ENCODE data around the gene ITIH5.

The ITIH5 gene

GRCh38 chr10:7541137-7542087, 125.4 kb downstream of the ITIH5 start:
- no peak overlapping the region for H3K4me3 Mint-ChIP-seq
- H3K9me3 Mint-ChIP-seq = peaks cover 8% of the 10 kb centered on the region
- H3K36me3 Mint-ChIP-seq (ENCODE audit: low read depth) = no peaks in the 10 kb centered on the region
- peaks cover 46% of the 10 kb centered on the region for H3K4me1 Mint-ChIP-seq
- TF ChIP-seq CTCF (IDR thresholded peaks at IDR 0.05; ENCODE audit: unreplicated experiment in 3 of 3) = no peak
- peak overlapping the region; percentile 29 to 81 (median 68) for H3K27ac Mint-ChIP-seq
- H3K27me3 Mint-ChIP-seq (ENCODE audit: low read depth) = peaks cover 11% of the 10 kb centered on the region

DNA sequence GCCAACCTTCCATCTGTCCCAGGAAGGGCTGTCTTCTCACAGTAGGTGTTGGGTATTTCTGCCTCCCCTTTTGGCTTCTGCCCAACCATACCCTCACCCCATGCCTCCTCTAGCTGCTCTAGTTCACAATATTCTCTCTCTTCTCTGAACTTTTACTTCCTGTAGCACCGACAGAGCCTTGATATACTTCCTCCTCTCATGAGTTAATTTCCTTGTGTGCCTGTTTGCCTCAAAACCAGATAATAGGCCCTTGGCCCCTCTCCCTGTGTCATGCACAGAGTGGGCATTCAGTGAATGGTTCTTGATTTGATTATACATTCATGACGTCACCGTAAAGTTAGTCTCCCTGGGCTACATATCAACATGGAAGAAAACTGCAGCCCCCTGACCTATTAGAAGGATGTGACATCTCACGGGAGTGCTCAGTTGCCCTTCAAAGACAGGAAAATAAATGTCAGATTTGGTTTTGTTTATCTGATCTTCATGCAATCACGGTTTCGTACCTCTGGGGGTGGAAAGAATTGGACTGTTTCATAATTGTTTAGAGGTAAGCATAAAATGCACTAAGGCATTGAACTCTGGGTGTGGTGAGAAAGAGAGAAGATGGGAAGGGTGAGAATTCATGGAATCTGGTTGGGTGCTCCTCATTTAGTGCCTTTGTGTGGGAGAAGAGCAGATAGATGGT, 127.7 kb downstream of the ITIH5 start:
- Mint-ChIP-seq H3K4me3 (no peak overlapping the region), H3K27me3 (ENCODE audit: low read depth) (peaks cover 11% of the 10 kb centered on the region), H3K36me3 (ENCODE audit: low read depth) (no peaks in the 10 kb centered on the region), H3K27ac (peak overlapping the region in 1 of 3 experiments; percentile 23), H3K9me3 (peaks cover 8% of the 10 kb centered on the region), H3K4me1 (peaks cover 45% of the 10 kb centered on the region)
- TF ChIP-seq CTCF (IDR thresholded peaks at IDR 0.05; ENCODE audit: unreplicated experiment in 3 of 3) = no peak

DNA sequence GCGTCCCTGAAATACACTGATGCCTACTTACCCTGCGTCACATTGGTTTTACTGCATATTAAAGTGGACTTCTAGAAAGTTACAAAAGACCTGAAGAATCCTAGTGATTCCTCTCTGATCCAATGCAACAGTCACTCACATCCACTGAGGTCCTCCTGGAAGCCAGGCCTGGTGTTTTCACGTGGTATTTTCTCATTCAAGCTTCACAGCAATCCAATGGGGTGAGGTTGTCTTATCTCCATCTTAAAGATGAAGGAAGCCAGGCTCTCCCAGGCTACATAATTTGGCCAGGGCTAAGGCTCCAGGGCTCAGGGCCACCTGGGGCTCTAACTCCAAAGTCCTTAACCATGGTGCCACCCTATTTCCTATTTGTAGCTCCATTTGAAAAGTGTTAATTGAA, 129.6 kb downstream of the ITIH5 start:
- no peak overlapping the region for H3K27ac Mint-ChIP-seq
- H3K9me3 Mint-ChIP-seq = peaks cover 10% of the 10 kb centered on the region
- peaks cover 21% of the 10 kb centered on the region for H3K27me3 Mint-ChIP-seq (ENCODE audit: low read depth)
- H3K4me1 Mint-ChIP-seq = peaks cover 41% of the 10 kb centered on the region
- H3K4me3 Mint-ChIP-seq = no peak overlapping the region
- no peak for TF ChIP-seq CTCF (IDR thresholded peaks at IDR 0.05; ENCODE audit: unreplicated experiment in 3 of 3)
- H3K36me3 Mint-ChIP-seq (ENCODE audit: low read depth) = no peaks in the 10 kb centered on the region

- Mint-ChIP-seq H3K4me3 (no peak overlapping the region), H3K27ac (no peak overlapping the region), H3K36me3 (ENCODE audit: low read depth) (no peaks in the 10 kb centered on the region), H3K27me3 (ENCODE audit: low read depth) (peaks cover 27% of the 10 kb centered on the region), H3K9me3 (peaks cover 9% of the 10 kb centered on the region), H3K4me1 (peaks cover 23% of the 10 kb centered on the region)
- TF ChIP-seq CTCF (IDR thresholded peaks at IDR 0.05; ENCODE audit: unreplicated experiment in 3 of 3) = no peak
Observed at GRCh38 chr10:7534480-7534852, 132.3 kb downstream of the ITIH5 start.

- Mint-ChIP-seq H3K4me3 (no peak overlapping the region), H3K27me3 (ENCODE audit: low read depth) (peaks cover 24% of the 10 kb centered on the region), H3K36me3 (ENCODE audit: low read depth) (no peaks in the 10 kb centered on the region), H3K4me1 (peaks cover 19% of the 10 kb centered on the region), H3K27ac (peak overlapping the region in 1 of 3 experiments; percentile 4), H3K9me3 (peaks cover 7% of the 10 kb centered on the region)
- no peak for TF ChIP-seq CTCF (IDR thresholded peaks at IDR 0.05; ENCODE audit: unreplicated experiment in 3 of 3)
Observed at GRCh38 chr10:7533657-7534479, 132.9 kb downstream of the ITIH5 start.
